Astrocyte of the spinal cord (primary cell): ENCODE measurements around the gene ZNF138.

Source experiments
- DNase-seq: peaks from one replicate; pipeline ENCODE4 v3.0.0; 2011; ENCODE audit warnings: low read depth, low spot score
- H3K4me3 ChIP-seq: 2 replicates; pipeline ENCODE4 v1.5.1; 2011; ENCODE audit warnings: low read depth, mild to moderate bottlenecking, low read length, moderate library complexity
- CTCF ChIP-seq: IDR thresholded peaks from 2 replicates; pipeline ENCODE4 v1.5.1; 2012; ENCODE audit warnings: low read depth, mild to moderate bottlenecking, low read length, inconsistent platforms
- in situ Hi-C: cut with HindIII; loops from 2 replicates; pipeline ENCODE4 v1.10.0; 2017; ENCODE audit warnings: low sequenced_read_pairs

Gene ZNF138

GRCh38 chr7:64869912-64870562, 75.8 kb downstream of the ZNF138 start:
- in situ Hi-C loops = no loop called here
- H3K4me3 ChIP-seq = no peak overlapping the region
- TF ChIP-seq CTCF = no peak
- no peak for DNase-seq

DNA sequence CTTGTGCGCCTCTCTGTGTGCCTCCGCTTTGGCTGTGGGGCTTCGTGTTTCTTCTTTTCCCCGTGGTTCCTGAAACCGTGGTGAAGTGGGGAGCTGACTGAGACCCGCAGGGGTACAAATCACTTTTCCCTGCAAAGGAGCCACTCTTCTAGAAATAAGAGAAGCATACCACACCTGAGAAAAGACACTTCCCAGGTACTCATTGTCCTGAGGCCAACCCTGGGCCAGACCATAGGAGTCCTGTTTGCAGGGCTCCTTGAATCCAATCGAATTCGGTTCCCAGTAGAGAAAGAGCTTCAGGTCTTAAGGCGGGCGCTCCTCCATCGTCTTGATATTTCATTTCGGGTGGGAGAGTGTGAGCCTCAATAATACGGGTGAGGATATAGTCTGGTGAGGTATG, 76.4 kb downstream of the ZNF138 start:
- TF ChIP-seq CTCF = no peak
- H3K4me3 ChIP-seq = no peak overlapping the region
- in situ Hi-C loops = no loop called here
- no peak for DNase-seq

DNA sequence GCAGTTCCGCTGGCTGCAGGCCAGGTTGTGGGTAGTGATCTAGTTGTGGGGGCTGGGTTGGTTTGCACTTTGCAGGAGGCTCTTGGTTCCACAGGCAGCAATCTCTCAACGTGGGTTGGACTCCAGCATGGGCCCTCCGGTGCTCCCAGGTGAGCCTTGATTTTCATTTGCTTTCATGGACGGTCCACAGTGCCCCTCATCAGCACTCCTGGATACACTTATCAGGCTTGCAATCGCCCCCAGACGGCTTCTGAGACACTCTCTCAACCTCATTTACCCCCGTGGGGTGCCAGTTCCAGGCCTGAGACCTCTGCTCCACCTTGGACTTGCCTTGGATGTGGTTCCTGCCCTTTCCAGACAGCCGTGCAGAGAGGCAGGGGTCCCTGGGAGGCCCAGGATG, 77.5 kb downstream of the ZNF138 start:
- H3K4me3 ChIP-seq = no peak overlapping the region
- in situ Hi-C loops = no loop called here
- no peak for DNase-seq
- no peak for TF ChIP-seq CTCF

DNA sequence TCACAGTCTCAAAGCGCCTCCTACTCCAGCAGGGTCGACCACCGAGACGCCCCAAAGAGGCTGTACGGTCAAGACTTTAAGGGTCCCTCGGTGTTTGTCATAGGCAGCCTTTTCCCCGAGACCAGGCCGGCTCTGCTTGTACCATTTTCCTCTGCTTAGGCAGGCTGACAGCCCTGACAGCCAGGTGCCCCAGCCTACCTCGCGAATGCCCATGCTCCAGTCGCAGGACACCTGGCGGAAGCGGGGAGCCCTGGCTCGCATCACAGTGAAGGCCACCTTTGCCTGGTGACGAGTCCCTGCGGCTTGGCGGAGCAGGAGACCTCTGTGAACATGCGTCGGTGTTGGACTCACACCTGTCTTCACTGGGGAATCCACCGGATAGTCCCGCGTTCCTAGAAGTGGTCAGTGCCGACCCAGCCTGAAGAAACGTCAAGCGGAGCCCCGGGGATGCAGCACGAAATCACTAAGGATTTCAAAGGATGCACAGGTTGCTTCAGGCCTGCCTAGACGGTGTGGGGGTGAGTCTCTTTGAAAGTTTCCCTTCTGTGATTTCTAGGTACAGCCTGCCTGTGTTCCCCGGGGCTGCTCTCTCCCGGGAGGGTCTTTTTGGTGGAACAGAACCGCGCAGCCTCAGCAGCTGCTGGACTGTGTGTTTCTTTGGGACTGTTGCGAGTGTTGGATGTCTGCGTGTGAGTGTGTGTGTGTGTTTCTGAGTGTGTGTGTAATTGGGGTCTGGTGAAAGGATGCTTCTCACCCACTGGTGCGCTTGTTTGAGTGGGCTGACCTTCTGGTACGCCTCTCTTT, 78.3 kb downstream of the ZNF138 start:
- no peak for DNase-seq
- H3K4me3 ChIP-seq = no peak overlapping the region
- in situ Hi-C loops = no loop called here
- TF ChIP-seq CTCF = no peak

GRCh38 chr7:64873155-64873500, 78.9 kb downstream of the ZNF138 start:
- in situ Hi-C loops = no loop called here
- TF ChIP-seq CTCF = no peak

GRCh38 chr7:64873517-64873916, 79.3 kb downstream of the ZNF138 start:
- in situ Hi-C loops = no loop called here
- TF ChIP-seq CTCF = no peak
- DNase-seq = no peak
- no peak overlapping the region for H3K4me3 ChIP-seq

More at GRCh38 chr7:64873155-64873500, 78.9 kb downstream of the ZNF138 start:
- no peak for DNase-seq
- H3K4me3 ChIP-seq = no peak overlapping the region
